Measurements from ENCODE around the gene BMPR1B.
A peak's percentile ranks its signal among the peaks of the same experiment; 100 is the strongest.
"Not testable (repeated sequence)": the region's sequence is repeated elsewhere in the genome, so short reads cannot be mapped to it uniquely, and the experiment has no call there.

BMPR1B gene

GRCh38 chr4:95049551-95050233, 291.9 kb downstream of the BMPR1B start:
- DNase-seq, result no peak

- DNase-seq, result no peak
Observed at GRCh38 chr4:95050980-95051701, 293.4 kb downstream of the BMPR1B start.

- DNase-seq, result no peak
Observed at GRCh38 chr4:95051702-95052020, 293.9 kb downstream of the BMPR1B start.

- DNase-seq, result no peak
Observed at GRCh38 chr4:95058991-95059390, 301.2 kb downstream of the BMPR1B start.

GRCh38 chr4:95059663-95060062, 301.9 kb downstream of the BMPR1B start:
- DNase-seq, result no peak

- no peak for DNase-seq
Observed at GRCh38 chr4:95061220-95061619, 303.5 kb downstream of the BMPR1B start.

GRCh38 chr4:95061801-95062200, 304.0 kb downstream of the BMPR1B start:
- DNase-seq, result not testable (repeated sequence)

GRCh38 chr4:95066050-95066449, 308.3 kb downstream of the BMPR1B start:
- DNase-seq, result no peak

- DNase-seq, result no peak
Observed at GRCh38 chr4:95068401-95068800, 310.6 kb downstream of the BMPR1B start.

GRCh38 chr4:95068818-95069478, 311.2 kb downstream of the BMPR1B start:
- DNase-seq, result no peak

GRCh38 chr4:95071851-95072250, 314.1 kb downstream of the BMPR1B start:
- DNase-seq, result no peak

GRCh38 chr4:95073646-95074045, 315.9 kb downstream of the BMPR1B start:
- no peak for DNase-seq

GRCh38 chr4:95077864-95078263, 320.1 kb downstream of the BMPR1B start:
- no peak for DNase-seq

- no peak for DNase-seq
Observed at GRCh38 chr4:95080969-95081368, 323.2 kb downstream of the BMPR1B start.

GRCh38 chr4:95084584-95084983, 326.8 kb downstream of the BMPR1B start:
- DNase-seq, result no peak

GRCh38 chr4:95085124-95085833, 327.5 kb downstream of the BMPR1B start:
- DNase-seq, result no peak

GRCh38 chr4:95086551-95086950, 328.8 kb downstream of the BMPR1B start:
- DNase-seq, result no peak

- no peak for DNase-seq
Observed at GRCh38 chr4:95087657-95088455, 330.1 kb downstream of the BMPR1B start.

- no peak for DNase-seq
Observed at GRCh38 chr4:95091272-95091671, 333.5 kb downstream of the BMPR1B start.

- peak; percentile 32 for DNase-seq
Observed at GRCh38 chr4:95092766-95093165, 335.0 kb downstream of the BMPR1B start.

- no peak for DNase-seq
Observed at GRCh38 chr4:95093460-95093859, 335.7 kb downstream of the BMPR1B start.

Measured in NCI-H1105 (cell line).